GM12892 (cell line): ENCODE measurements around the gene SFSWAP.

Experiments
- POLR2A ChIP-seq: IDR thresholded peaks from 2 replicates; pipeline ENCODE4 v1.6.1; 2011; ENCODE audit warnings: low read depth, low read length, control low read depth
- POLR2AphosphoS5 ChIP-seq: IDR thresholded peaks from 2 replicates; pipeline ENCODE4 v1.6.1; 2011; ENCODE audit warnings: low read depth, low read length, control low read depth
- TAF1 ChIP-seq: IDR thresholded peaks from 2 replicates; pipeline ENCODE4 v1.6.1; 2011; ENCODE audit warnings: low read depth, mild to moderate bottlenecking, control low read depth, low read length, borderline replicate concordance

DNA sequence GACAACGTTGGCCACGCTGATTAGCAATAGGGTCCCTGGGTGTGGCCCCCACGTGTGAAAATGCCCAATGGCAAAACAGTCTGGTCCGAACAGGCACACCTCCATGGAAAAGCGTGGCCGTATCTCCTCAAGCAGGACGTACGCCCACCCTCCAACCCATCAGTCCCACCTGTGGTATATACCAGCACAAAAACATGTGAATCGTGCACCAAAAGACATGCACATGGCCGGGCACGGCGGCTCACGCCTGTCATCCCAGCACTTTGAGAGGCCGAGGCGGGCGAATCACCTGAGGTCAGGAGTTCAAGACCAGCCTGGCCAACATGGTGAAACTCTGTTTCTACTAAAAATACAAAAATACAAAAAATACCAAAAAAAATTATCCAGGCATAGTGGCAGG, 14.9 kb upstream of the SFSWAP start:
- TF ChIP-seq POLR2A (no peak), POLR2AphosphoS5 (no peak), TAF1 (no peak)
